ENCODE measurements around the gene TMEM41A.

GRCh38 chr3:185534511-185534910 lies 35.7 kb upstream of the TMEM41A start:
- TF ChIP-seq CTCF (IDR thresholded peaks at IDR 0.05; ENCODE audit: borderline replicate concordance, extremely low read depth, low read length, poor library complexity, severe bottlenecking) (no peak), EZH2 (IDR thresholded peaks at IDR 0.05; ENCODE audit: borderline replicate concordance, low read depth, low read length, severe bottlenecking) (no peak)
